Uterus (tissue), 4 donors: ENCODE results near the gene RRP8. TPM values are rescaled to one million over a fixed set of nuclear protein-coding genes. Genes with fewer than 3 reads are reported as not detected.

Source experiments
- DNase-seq, 2 donors: peaks; one replicate each; pipeline ENCODE4 v3.0.0-alpha.2; 2019 to 2020
- H3K27ac ChIP-seq, 2 donors: fragments of 200-600 bp; sonication (generic); 1 replicate in 1 of 2; 2 replicates in 1 of 2; pipeline ENCODE4 v1.5.1; 2016 to 2018
- H3K27me3 ChIP-seq, 2 donors: fragments of 200-600 bp; sonication (generic); one replicate each; pipeline ENCODE4 v1.5.1; 2018 to 2019; ENCODE audit warnings: control low read depth in 1 of 2
- H3K36me3 ChIP-seq, 2 donors: fragments of 200-600 bp; sonication (generic); one replicate each; pipeline ENCODE4 v1.5.1; 2019; ENCODE audit warnings: control low read depth in 1 of 2
- H3K4me1 ChIP-seq, 2 donors: fragments of 200-600 bp; sonication (generic); one replicate each; pipeline ENCODE4 v1.5.1; 2018 to 2019; ENCODE audit warnings: control low read depth in 1 of 2
- H3K4me3 ChIP-seq, 2 donors: fragments of 200-600 bp; sonication (generic); 1 replicate in 1 of 2; 2 replicates in 1 of 2; pipeline ENCODE4 v1.5.1; 2018 to 2019; ENCODE audit warnings: mild to moderate bottlenecking in 1 of 2
- H3K9me3 ChIP-seq, 2 donors: fragments of 200-600 bp; sonication (generic); one replicate each; pipeline ENCODE4 v1.5.1; 2019; ENCODE audit warnings: control low read depth in 1 of 2
- CTCF ChIP-seq, 4 experiments: fragments of 200-600 bp in 2 of 4; fragments of 450-650 bp in 2 of 4; sonication (generic) in 2 of 4; IDR thresholded peaks; one replicate each; pipeline ENCODE4 v1.5.1; 2016 to 2019; ENCODE audit warnings: antibody characterized with exemption in 4 of 4, mild to moderate bottlenecking in 2 of 4, moderate library complexity in 1 of 4
- POLR2A ChIP-seq, 2 donors: fragments of 450-650 bp; IDR thresholded peaks; one replicate each; pipeline ENCODE4 v1.6.1; 2016; ENCODE audit warnings: antibody characterized with exemption in 2 of 2, mild to moderate bottlenecking in 1 of 2, moderate library complexity in 1 of 2
- intact Hi-C: fragments of 100-400 bp; cut with DNase I; formaldehyde crosslinking; loops from one replicate; pipeline ENCODE4 v1.15.1; 2023; ENCODE audit warnings: low total_unique reads
- total RNA-seq, 4 donors: library from RNA; depleted of rRNA in 3 of 4; stranded (reverse); fragments of >200 nt in 3 of 4; gene quantifications; one replicate each; pipeline versions ENCODE4 v1.1.0 to v1.2.4, GENCODE V29; 2014 to 2023
- donor health status: DM: yes; HTN: yes; CAD: no.

Gene RRP8
- total RNA-seq, 4 donors from 2014 or later, result 12.6 to 41.2 (median 26.9) TPM

GRCh38 chr11:6625156-6625831 lies 21.9 kb upstream of the RRP8 start:
- H3K36me3 ChIP-seq, result no peaks in the 10 kb centered on the region
- intact Hi-C loops, result no loop called here
- no peak for DNase-seq
- H3K4me1 ChIP-seq, result no peaks in the 10 kb centered on the region
- no peak overlapping the region for H3K4me3 ChIP-seq
- no peak overlapping the region for H3K27ac ChIP-seq
- no peaks in the 10 kb centered on the region for H3K27me3 ChIP-seq
- no peaks in the 10 kb centered on the region for H3K9me3 ChIP-seq
- TF ChIP-seq POLR2A (IDR thresholded peaks at IDR 0.05) (no peak), CTCF (IDR thresholded peaks at IDR 0.05) (no peak)

GRCh38 chr11:6623391-6624363 lies 20.3 kb upstream of the RRP8 start:
- Histone ChIP-seq H3K4me3 (no peak overlapping the region), H3K4me1 (peaks cover 0 to 4% of the 10 kb centered on the region in 2 donors), H3K27me3 (no peaks in the 10 kb centered on the region), H3K9me3 (no peaks in the 10 kb centered on the region), H3K27ac (no peak overlapping the region), H3K36me3 (no peaks in the 10 kb centered on the region)
- TF ChIP-seq POLR2A (IDR thresholded peaks at IDR 0.05) (no peak), CTCF (IDR thresholded peaks at IDR 0.05) (no peak)
- DNase-seq, result peak in 1 of 2 donors; percentile 18
- intact Hi-C loops, result no loop called here

- no peaks in the 10 kb centered on the region for H3K36me3 ChIP-seq
- intact Hi-C loops, result no loop called here
- H3K27ac ChIP-seq, result no peak overlapping the region
- H3K4me1 ChIP-seq, result peaks cover 0 to 9% of the 10 kb centered on the region in 2 donors
- H3K4me3 ChIP-seq, result no peak overlapping the region
- TF ChIP-seq CTCF (IDR thresholded peaks at IDR 0.05), result no peak
- no peak for TF ChIP-seq POLR2A (IDR thresholded peaks at IDR 0.05)
- no peaks in the 10 kb centered on the region for H3K27me3 ChIP-seq
- peak in 1 of 2 donors; percentile 16 for DNase-seq
- H3K9me3 ChIP-seq, result no peaks in the 10 kb centered on the region
Observed at GRCh38 chr11:6622261-6623171, 19.1 kb upstream of the RRP8 start.

GRCh38 chr11:6621711-6622211 lies 18.3 kb upstream of the RRP8 start:
- H3K27ac ChIP-seq, result no peak overlapping the region
- no peak for TF ChIP-seq POLR2A (IDR thresholded peaks at IDR 0.05)
- H3K4me3 ChIP-seq, result no peak overlapping the region
- H3K27me3 ChIP-seq, result no peaks in the 10 kb centered on the region
- intact Hi-C loops, result no loop called here
- peak in 1 of 2 donors; percentile 26 for DNase-seq
- peaks cover 0 to 16% of the 10 kb centered on the region in 2 donors for H3K4me1 ChIP-seq
- H3K9me3 ChIP-seq, result no peaks in the 10 kb centered on the region
- H3K36me3 ChIP-seq, result no peaks in the 10 kb centered on the region

- no peaks in the 10 kb centered on the region for H3K36me3 ChIP-seq
- intact Hi-C loops, result no loop called here
Observed at GRCh38 chr11:6620636-6621035, 17.2 kb upstream of the RRP8 start.

More at GRCh38 chr11:6620636-6621035, 17.2 kb upstream of the RRP8 start:
- Histone ChIP-seq H3K27ac (no peak overlapping the region), H3K9me3 (no peaks in the 10 kb centered on the region), H3K27me3 (no peaks in the 10 kb centered on the region), H3K4me1 (peaks cover 0 to 16% of the 10 kb centered on the region in 2 donors), H3K4me3 (no peak overlapping the region)
- DNase-seq, result no peak
- no peak for TF ChIP-seq CTCF (IDR thresholded peaks at IDR 0.05)
- no peak for TF ChIP-seq POLR2A (IDR thresholded peaks at IDR 0.05)
